Astrocyte of the spinal cord (primary cell): ENCODE results near the gene KLHL34.

Experiments
- DNase-seq: peaks from one replicate; pipeline ENCODE4 v3.0.0; 2011; ENCODE audit warnings: low read depth, low spot score
- H3K4me3 ChIP-seq: 2 replicates; pipeline ENCODE4 v1.5.1; 2011; ENCODE audit warnings: low read depth, mild to moderate bottlenecking, low read length, moderate library complexity
- CTCF ChIP-seq: IDR thresholded peaks from 2 replicates; pipeline ENCODE4 v1.5.1; 2012; ENCODE audit warnings: low read depth, mild to moderate bottlenecking, low read length, inconsistent platforms
- in situ Hi-C: cut with HindIII; loops from 2 replicates; pipeline ENCODE4 v1.10.0; 2017; ENCODE audit warnings: low sequenced_read_pairs

Gene KLHL34

DNA sequence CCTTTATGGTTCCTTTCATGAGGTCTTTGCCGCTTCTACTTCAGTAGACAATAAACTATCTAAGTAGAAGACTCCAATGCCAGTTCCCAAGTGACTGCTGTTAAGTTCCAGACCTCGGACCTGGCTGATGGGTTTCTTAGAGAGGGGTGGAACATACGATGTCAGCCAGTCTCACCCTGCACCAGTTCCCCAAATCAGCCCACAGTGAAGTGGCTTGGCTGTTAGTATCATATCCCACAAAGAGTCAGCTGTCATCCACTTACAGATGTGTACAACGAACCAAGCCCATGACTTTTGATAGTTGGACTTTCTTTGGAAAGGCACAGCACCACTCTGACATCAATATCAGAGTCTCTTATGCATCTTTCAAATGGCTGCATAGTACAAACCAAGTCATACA is 8.1 kb upstream of the KLHL34 start:
- in situ Hi-C loops = no loop called here
- H3K4me3 ChIP-seq = no peak overlapping the region
- no peak for TF ChIP-seq CTCF
- no peak for DNase-seq

GRCh38 chrX:21662761-21663160 is 4.6 kb upstream of the KLHL34 start:
- H3K4me3 ChIP-seq = no peak overlapping the region
- no peak for DNase-seq
- TF ChIP-seq CTCF = no peak
- in situ Hi-C loops = no loop called here

- H3K4me3 ChIP-seq = no peak overlapping the region
Observed at GRCh38 chrX:21661316-21661715, 3.2 kb upstream of the KLHL34 start.

GRCh38 chrX:21660156-21660555 is 2.0 kb upstream of the KLHL34 start:
- no peak for DNase-seq
- TF ChIP-seq CTCF = no peak
- no peak overlapping the region for H3K4me3 ChIP-seq
- in situ Hi-C loops = no loop called here

More at GRCh38 chrX:21661316-21661715, 3.2 kb upstream of the KLHL34 start:
- TF ChIP-seq CTCF = no peak
- in situ Hi-C loops = no loop called here
- no peak for DNase-seq

DNA sequence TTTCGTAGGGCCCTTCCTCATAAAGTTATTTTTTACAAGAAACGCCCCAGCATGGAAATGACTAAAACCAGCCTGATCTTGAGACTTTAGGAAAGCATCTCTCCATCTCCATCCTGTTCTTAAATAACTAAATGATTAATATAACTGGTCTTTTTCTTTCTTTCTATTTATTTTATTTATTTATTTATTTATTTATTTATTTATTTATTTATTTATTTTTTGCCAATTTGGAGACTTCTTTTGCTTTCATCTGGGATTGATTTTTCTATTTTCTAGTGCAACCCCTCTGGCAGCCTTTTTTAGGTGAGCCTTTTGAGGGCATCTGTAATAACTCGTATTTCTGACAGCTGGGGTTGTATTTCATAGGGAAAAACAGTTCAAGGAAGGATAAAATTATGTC is 1.2 kb upstream of the KLHL34 start:
- DNase-seq = no peak
- no peak for TF ChIP-seq CTCF
- in situ Hi-C loops = no loop called here
- no peak overlapping the region for H3K4me3 ChIP-seq

GRCh38 chrX:21658746-21659145 is 616 bp upstream of the KLHL34 start:
- in situ Hi-C loops = no loop called here
- peak overlapping the region; percentile 12 for H3K4me3 ChIP-seq
- DNase-seq = no peak
- TF ChIP-seq CTCF = no peak
